PFSK-1 (cell line): Measurements from ENCODE around the gene ATG2A.

Source experiments
- FOXP2 ChIP-seq: optimal IDR thresholded peaks from 2 replicates; pipeline ENCODE3; 2011; ENCODE audit warnings: borderline replicate concordance, control low read depth, inconsistent platforms; ENCODE audit not compliant: insufficient read depth; ENCODE audit errors: extremely low read length, extremely low read depth
- POLR2AphosphoS5 ChIP-seq: IDR thresholded peaks from 2 replicates; pipeline ENCODE4 v1.6.1; 2012; ENCODE audit warnings: low read depth, mild to moderate bottlenecking, control low read depth, low read length, moderate library complexity
- REST ChIP-seq, 2 experiments: IDR thresholded peaks; 2 replicates each; pipeline versions ENCODE4 v1.6.1 to v1.8.0; 2011 to 2012; ENCODE audit warnings: low read depth in 2 of 2, low read length in 2 of 2, control low read depth in 1 of 2, inconsistent platforms in 1 of 2, mild to moderate bottlenecking in 1 of 2, moderate library complexity in 1 of 2; ENCODE audit not compliant: insufficient read depth in 1 of 2
- SIN3A ChIP-seq: IDR thresholded peaks from 2 replicates; pipeline ENCODE4 v1.6.1; 2012; ENCODE audit warnings: mild to moderate bottlenecking, low read length, moderate library complexity, borderline replicate concordance; ENCODE audit not compliant: insufficient read depth
- TAF1 ChIP-seq: IDR thresholded peaks from 2 replicates; pipeline ENCODE4 v1.6.1; 2012; ENCODE audit warnings: low read length, control low read depth, borderline replicate concordance; ENCODE audit not compliant: insufficient read depth

ATG2A gene

DNA sequence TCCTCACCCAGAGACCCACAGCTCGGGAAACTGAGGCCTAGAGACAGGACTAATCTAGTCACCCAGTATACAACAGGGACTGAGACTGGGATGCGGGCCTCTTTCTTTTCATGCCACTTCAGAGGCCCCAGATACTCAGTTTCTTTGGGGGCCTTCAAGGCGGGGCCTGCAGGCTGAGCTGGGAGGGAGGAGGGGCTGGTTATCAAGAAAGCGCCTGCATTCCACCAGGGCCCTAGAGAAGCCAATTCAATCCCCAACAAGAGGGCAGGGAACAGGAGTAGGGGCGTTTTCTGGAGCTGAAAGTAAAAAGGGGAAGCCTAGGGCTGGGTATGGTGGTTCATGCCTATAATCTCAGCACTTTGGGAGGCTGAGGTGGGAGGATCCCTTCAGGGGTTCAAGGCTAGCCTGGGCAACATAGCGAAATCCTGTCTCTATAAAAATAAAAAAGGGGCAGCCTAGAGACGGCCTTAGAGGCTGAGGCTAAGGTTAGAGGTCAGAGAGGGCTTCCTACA is 1.6 kb downstream of the ATG2A start:
- TF ChIP-seq POLR2AphosphoS5 (no peak), SIN3A (no peak), FOXP2 (no peak), REST (IDR thresholded peaks at IDR 0.05; ENCODE audit: insufficient read depth in 1 of 2, low read depth in 2 of 2, low read length in 2 of 2) (no peak), TAF1 (no peak)

- TF ChIP-seq POLR2AphosphoS5 (no peak), FOXP2 (no peak), TAF1 (no peak), SIN3A (no peak), REST (IDR thresholded peaks at IDR 0.05; ENCODE audit: insufficient read depth in 1 of 2, low read depth in 2 of 2, low read length in 2 of 2) (no peak)
These were observed 2.9 kb downstream of the ATG2A start for GRCh38 chr11:64914123-64914522.

- no peak for TF ChIP-seq REST (IDR thresholded peaks at IDR 0.05; ENCODE audit: insufficient read depth in 1 of 2, low read depth in 2 of 2, low read length in 2 of 2)
- TF ChIP-seq SIN3A: no peak
- no peak for TF ChIP-seq POLR2AphosphoS5
These were observed 3.8 kb downstream of the ATG2A start for GRCh38 chr11:64913171-64913727.

GRCh38 chr11:64911689-64912088 is 5.3 kb downstream of the ATG2A start:
- TF ChIP-seq POLR2AphosphoS5 (no peak), TAF1 (no peak), SIN3A (no peak), REST (IDR thresholded peaks at IDR 0.05; ENCODE audit: insufficient read depth in 1 of 2, low read depth in 2 of 2, low read length in 2 of 2) (no peak)

DNA sequence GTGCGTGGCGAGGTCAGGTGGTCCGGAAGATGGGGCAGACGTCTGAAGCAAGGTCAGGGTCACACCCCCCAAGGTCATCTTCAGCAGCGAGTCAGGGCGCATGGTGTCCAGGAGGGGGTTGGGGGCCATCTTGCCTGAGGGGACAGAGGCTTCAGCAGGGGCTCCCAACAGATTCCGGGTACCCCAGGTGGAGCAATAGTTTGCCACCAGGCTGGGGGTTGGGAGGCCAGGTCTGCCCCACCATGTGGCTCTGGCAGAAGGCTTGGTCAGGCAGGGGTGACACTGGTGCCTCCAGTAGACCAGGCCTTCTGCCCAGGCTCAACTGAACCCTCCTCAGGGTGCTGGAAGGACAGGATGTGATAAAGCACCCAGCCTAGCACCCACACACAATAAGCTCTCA is 5.9 kb downstream of the ATG2A start:
- TF ChIP-seq REST (IDR thresholded peaks at IDR 0.05; ENCODE audit: insufficient read depth in 1 of 2, low read depth in 2 of 2, low read length in 2 of 2) (no peak), SIN3A (no peak), POLR2AphosphoS5 (no peak), FOXP2 (no peak), TAF1 (no peak)
